Vagina (tissue), 2 donors: ENCODE data around the gene ACSF3.

Source experiments
- CTCF ChIP-seq, 3 experiments: fragments of 450-650 bp in 2 of 3; fragments of 200-600 bp in 1 of 3; sonication (generic) in 1 of 3; IDR thresholded peaks; one replicate each; pipeline ENCODE4 v1.5.1; 2017 to 2019; ENCODE audit warnings: antibody characterized with exemption in 3 of 3, mild to moderate bottlenecking in 2 of 3, moderate library complexity in 2 of 3
- POLR2A ChIP-seq, 2 donors: fragments of 450-650 bp; IDR thresholded peaks; one replicate each; pipeline ENCODE4 v1.6.1; 2017; ENCODE audit warnings: antibody characterized with exemption in 2 of 2, mild to moderate bottlenecking in 2 of 2, moderate library complexity in 2 of 2
- POLR2AphosphoS5 ChIP-seq, 2 donors: sonication (generic); formaldehyde crosslinking; IDR thresholded peaks; one replicate each; pipeline ENCODE4 v1.9.0; 2017; ENCODE audit warnings: antibody characterized with exemption in 2 of 2, mild to moderate bottlenecking in 2 of 2, low read depth in 1 of 2; ENCODE audit not compliant: insufficient read depth in 1 of 2

GRCh38 chr16:89118361-89119165 lies 24.9 kb downstream of the ACSF3 start:
- TF ChIP-seq POLR2A (IDR thresholded peaks at IDR 0.05) = no peak
- no peak for TF ChIP-seq CTCF (IDR thresholded peaks at IDR 0.05)
- TF ChIP-seq POLR2AphosphoS5 (IDR thresholded peaks at IDR 0.05; ENCODE audit: insufficient read depth in 1 of 2, low read depth in 1 of 2) = no peak
